ENCODE results near the gene POLRMT.

GRCh38 chr19:639253-640160 lies 6.2 kb upstream of the POLRMT start, which contains the start of gene FGF22:
- peak in 1 of 3 donors; percentile 20 for TF ChIP-seq CTCF (IDR thresholded peaks at IDR 0.05)
- no peak for TF ChIP-seq POLR2A (IDR thresholded peaks at IDR 0.05)
- no peak for TF ChIP-seq EP300 (IDR thresholded peaks at IDR 0.05)
